Astrocyte of the hippocampus (primary cell): ENCODE measurements around the gene TC2N.
"Not testable (repeated sequence)": the region's sequence is repeated elsewhere in the genome, so short reads cannot be mapped to it uniquely, and the experiment has no call there.

Source experiments
- DNase-seq: peaks from one replicate; pipeline ENCODE4 v3.0.0; 2011; ENCODE audit warnings: low read depth, low spot score

TC2N gene

GRCh38 chr14:91867316-91867988 lies at the start of gene TC2N:
TC2N (minus strand) TSS chr14:91867536; CDS start chr14:91813769, 53,767 bp downstream.
- DNase-seq, result no peak

- no peak for DNase-seq
Measured at GRCh38 chr14:91912035-91912434, 44.7 kb upstream of the TC2N start.

- DNase-seq, result peak; percentile 71
Measured at GRCh38 chr14:91911474-91912032, 44.2 kb upstream of the TC2N start.

- no peak for DNase-seq
Measured at GRCh38 chr14:91910196-91910595, 42.9 kb upstream of the TC2N start.

- DNase-seq, result no peak
Measured at GRCh38 chr14:91906374-91906773, 39.0 kb upstream of the TC2N start.

GRCh38 chr14:91904956-91905645 lies 37.8 kb upstream of the TC2N start:
- DNase-seq, result no peak

- DNase-seq, result no peak
Measured at GRCh38 chr14:91904483-91904882, 37.1 kb upstream of the TC2N start.

- DNase-seq, result no peak
Measured at GRCh38 chr14:91903070-91903469, 35.7 kb upstream of the TC2N start.

- no peak for DNase-seq
Measured at GRCh38 chr14:91902336-91902735, 35.0 kb upstream of the TC2N start.

GRCh38 chr14:91901449-91902226 lies 34.3 kb upstream of the TC2N start:
- peak; percentile 45 for DNase-seq

- no peak for DNase-seq
Measured at GRCh38 chr14:91899806-91900205, 32.5 kb upstream of the TC2N start.

- no peak for DNase-seq
Measured at GRCh38 chr14:91899213-91899612, 31.9 kb upstream of the TC2N start.

GRCh38 chr14:91898372-91898771 lies 31.0 kb upstream of the TC2N start:
- peak; percentile 57 for DNase-seq

- DNase-seq, result not testable (repeated sequence)
Measured at GRCh38 chr14:91897716-91898115, 30.4 kb upstream of the TC2N start.

GRCh38 chr14:91897106-91897701 lies 29.9 kb upstream of the TC2N start:
- DNase-seq, result peak; percentile 91

- DNase-seq, result no peak
Measured at GRCh38 chr14:91896419-91896818, 29.1 kb upstream of the TC2N start.

GRCh38 chr14:91893669-91894068 lies 26.3 kb upstream of the TC2N start:
- DNase-seq, result no peak

GRCh38 chr14:91893007-91893406 lies 25.7 kb upstream of the TC2N start:
- DNase-seq, result peak; percentile 38

GRCh38 chr14:91891721-91892220 lies 24.4 kb upstream of the TC2N start:
- DNase-seq, result peak; percentile 91

GRCh38 chr14:91891101-91891500 lies 23.8 kb upstream of the TC2N start:
- DNase-seq, result peak; percentile 39

- peak; percentile 79 for DNase-seq
Measured at GRCh38 chr14:91890291-91890749, 23.0 kb upstream of the TC2N start.
